Measurements from ENCODE around the gene PRM1.
"Not testable (repeated sequence)": the region's sequence is repeated elsewhere in the genome, so short reads cannot be mapped to it uniquely, and the experiment has no call there.

- TF ChIP-seq CTCF (conservative IDR thresholded peaks at IDR 0.05; ENCODE audit: low read length); EZH2phosphoT487 (IDR thresholded peaks at IDR 0.05; ENCODE audit: borderline replicate concordance, low read depth, low read length): not testable (repeated sequence)
These were observed 17.9 kb upstream of the PRM1 start for GRCh38 chr16:11298950-11299547.

All from OCI-LY7 (cell line).